Stimulated activated naive CD8-positive, alpha-beta T cell treated with anti-CD3 and anti-CD28 coated beads, Interleukin-15, amount 100 ng/mL, for 72 hours (primary cell): ENCODE data around the gene SOBP.

Experiments used
- ATAC-seq: fragments of 150-1000 bp; cut with Tn5 transposase; 2 replicates; pipeline ENCODE4 v1.10.0; 2021; ENCODE audit warnings: mild to moderate bottlenecking, moderate library complexity
- DNase-seq, 2 donors: peaks; one replicate each; pipeline ENCODE4 v3.0.0; 2021 to 2022
- H3K27ac Mint-ChIP-seq, 2 donors: one replicate each; pipeline ENCODE4 v1.8.0; 2022; ENCODE audit warnings: mild to moderate bottlenecking in 2 of 2, mixed read lengths in 2 of 2, moderate library complexity in 2 of 2
- H3K27me3 Mint-ChIP-seq: one replicate; pipeline ENCODE4 v1.8.0; 2022; ENCODE audit warnings: mixed read lengths
- H3K4me1 Mint-ChIP-seq: one replicate; pipeline ENCODE4 v1.8.0; 2022; ENCODE audit warnings: mild to moderate bottlenecking, mixed read lengths
- H3K4me3 Mint-ChIP-seq, 2 donors: one replicate each; pipeline ENCODE4 v1.8.0; 2022; ENCODE audit warnings: mild to moderate bottlenecking in 2 of 2, mixed read lengths in 2 of 2, moderate library complexity in 1 of 2
- H3K9me3 Mint-ChIP-seq, 2 donors: one replicate each; pipeline ENCODE4 v1.8.0; 2022; ENCODE audit warnings: mixed read lengths in 2 of 2

The SOBP gene

GRCh38 chr6:107689190-107689589 is 199.3 kb downstream of the SOBP start:
- Mint-ChIP-seq H3K9me3 (peaks cover 0 to 7% of the 10 kb centered on the region in 2 donors), H3K27ac (peak overlapping the region; percentile 34 to 50), H3K4me1 (peaks cover 20% of the 10 kb centered on the region), H3K4me3 (no peak overlapping the region), H3K27me3 (no peaks in the 10 kb centered on the region)
- DNase-seq: no peak
- peak; percentile 69 for ATAC-seq

- Mint-ChIP-seq H3K4me3 (no peak overlapping the region), H3K9me3 (peaks cover 0 to 7% of the 10 kb centered on the region in 2 donors), H3K4me1 (peaks cover 20% of the 10 kb centered on the region), H3K27me3 (no peaks in the 10 kb centered on the region), H3K27ac (no peak overlapping the region)
- ATAC-seq (no peak), DNase-seq (no peak)
Observed at GRCh38 chr6:107689951-107690642, 200.2 kb downstream of the SOBP start.

- H3K4me3 Mint-ChIP-seq: no peak overlapping the region
- no peaks in the 10 kb centered on the region for H3K27me3 Mint-ChIP-seq
- DNase-seq (no peak), ATAC-seq (no peak)
- H3K9me3 Mint-ChIP-seq: peaks cover 0 to 7% of the 10 kb centered on the region in 2 donors
- H3K27ac Mint-ChIP-seq: no peak overlapping the region
- peaks cover 20% of the 10 kb centered on the region for H3K4me1 Mint-ChIP-seq
Observed at GRCh38 chr6:107690643-107691061, 200.7 kb downstream of the SOBP start.

GRCh38 chr6:107691062-107691751 is 201.3 kb downstream of the SOBP start:
- peaks cover 20% of the 10 kb centered on the region for H3K4me1 Mint-ChIP-seq
- DNase-seq (no peak), ATAC-seq (no peak)
- peaks cover 0 to 7% of the 10 kb centered on the region in 2 donors for H3K9me3 Mint-ChIP-seq
- H3K27ac Mint-ChIP-seq: no peak overlapping the region
- no peak overlapping the region for H3K4me3 Mint-ChIP-seq
- H3K27me3 Mint-ChIP-seq: no peaks in the 10 kb centered on the region

- H3K27me3 Mint-ChIP-seq: no peaks in the 10 kb centered on the region
- ATAC-seq: no peak
- H3K9me3 Mint-ChIP-seq: peaks cover 0 to under 1% of the 10 kb centered on the region in 2 donors
- no peak overlapping the region for H3K4me3 Mint-ChIP-seq
- no peak for DNase-seq
- no peak overlapping the region for H3K27ac Mint-ChIP-seq
- H3K4me1 Mint-ChIP-seq: peaks cover 20% of the 10 kb centered on the region
Observed at GRCh38 chr6:107692351-107692750, 202.4 kb downstream of the SOBP start.

- Mint-ChIP-seq H3K27me3 (no peaks in the 10 kb centered on the region), H3K4me3 (no peak overlapping the region), H3K4me1 (peaks cover 33% of the 10 kb centered on the region), H3K27ac (no peak overlapping the region), H3K9me3 (peaks cover 0 to 7% of the 10 kb centered on the region in 2 donors)
- ATAC-seq (no peak), DNase-seq (no peak)
Observed at GRCh38 chr6:107695061-107695720, 205.3 kb downstream of the SOBP start.

GRCh38 chr6:107697682-107698081 is 207.8 kb downstream of the SOBP start:
- no peak overlapping the region for H3K27ac Mint-ChIP-seq
- ATAC-seq (no peak), DNase-seq (no peak)
- H3K4me1 Mint-ChIP-seq: peaks cover 27% of the 10 kb centered on the region
- no peaks in the 10 kb centered on the region for H3K27me3 Mint-ChIP-seq
- H3K4me3 Mint-ChIP-seq: no peak overlapping the region
- peaks cover 0 to 7% of the 10 kb centered on the region in 2 donors for H3K9me3 Mint-ChIP-seq

- H3K4me1 Mint-ChIP-seq: peaks cover 27% of the 10 kb centered on the region
- ATAC-seq: no peak
- H3K9me3 Mint-ChIP-seq: peaks cover 2 to 7% of the 10 kb centered on the region in 2 donors
- DNase-seq: no peak
- no peak overlapping the region for H3K4me3 Mint-ChIP-seq
- H3K27ac Mint-ChIP-seq: peak overlapping the region in 1 of 2 donors; percentile 72
- H3K27me3 Mint-ChIP-seq: no peaks in the 10 kb centered on the region
Observed at GRCh38 chr6:107698146-107698545, 208.2 kb downstream of the SOBP start.

GRCh38 chr6:107699254-107699653 is 209.3 kb downstream of the SOBP start:
- ATAC-seq (no peak), DNase-seq (no peak)
- H3K4me3 Mint-ChIP-seq: no peak overlapping the region
- peak overlapping the region in 1 of 2 donors; percentile 30 for H3K27ac Mint-ChIP-seq
- peaks cover 3 to 7% of the 10 kb centered on the region in 2 donors for H3K9me3 Mint-ChIP-seq
- H3K27me3 Mint-ChIP-seq: no peaks in the 10 kb centered on the region
- H3K4me1 Mint-ChIP-seq: peaks cover 29% of the 10 kb centered on the region

GRCh38 chr6:107699697-107700325 is 209.9 kb downstream of the SOBP start:
- no peaks in the 10 kb centered on the region for H3K27me3 Mint-ChIP-seq
- H3K4me3 Mint-ChIP-seq: no peak overlapping the region
- H3K9me3 Mint-ChIP-seq: peaks cover 3 to 7% of the 10 kb centered on the region in 2 donors
- H3K4me1 Mint-ChIP-seq: peaks cover 34% of the 10 kb centered on the region
- peak overlapping the region in 1 of 2 donors; percentile 30 for H3K27ac Mint-ChIP-seq
- ATAC-seq: peak; percentile 26
- DNase-seq: no peak

- no peak overlapping the region for H3K4me3 Mint-ChIP-seq
- peaks cover 27% of the 10 kb centered on the region for H3K4me1 Mint-ChIP-seq
- H3K27ac Mint-ChIP-seq: no peak overlapping the region
- no peak for DNase-seq
- ATAC-seq: no peak
- no peaks in the 10 kb centered on the region for H3K27me3 Mint-ChIP-seq
- peaks cover 0 to 3% of the 10 kb centered on the region in 2 donors for H3K9me3 Mint-ChIP-seq
Observed at GRCh38 chr6:107703606-107704005, 213.7 kb downstream of the SOBP start.

GRCh38 chr6:107704347-107705013 is 214.6 kb downstream of the SOBP start:
- ATAC-seq (no peak), DNase-seq (no peak)
- H3K27ac Mint-ChIP-seq: no peak overlapping the region
- peaks cover 30% of the 10 kb centered on the region for H3K4me1 Mint-ChIP-seq
- H3K9me3 Mint-ChIP-seq: peaks cover 0 to 3% of the 10 kb centered on the region in 2 donors
- H3K4me3 Mint-ChIP-seq: no peak overlapping the region
- H3K27me3 Mint-ChIP-seq: no peaks in the 10 kb centered on the region

- no peak for ATAC-seq
- H3K27ac Mint-ChIP-seq: peak overlapping the region in 1 of 2 donors; percentile 31
- H3K27me3 Mint-ChIP-seq: no peaks in the 10 kb centered on the region
- H3K4me3 Mint-ChIP-seq: no peak overlapping the region
- H3K9me3 Mint-ChIP-seq: peaks cover 0 to 3% of the 10 kb centered on the region in 2 donors
- DNase-seq: no peak
- peaks cover 31% of the 10 kb centered on the region for H3K4me1 Mint-ChIP-seq
Observed at GRCh38 chr6:107706516-107707115, 216.7 kb downstream of the SOBP start.

GRCh38 chr6:107707346-107708275 is 217.7 kb downstream of the SOBP start:
- ATAC-seq: peak; percentile 16
- H3K27ac Mint-ChIP-seq: peak overlapping the region in 1 of 2 donors; percentile 44
- H3K4me3 Mint-ChIP-seq: no peak overlapping the region
- no peak for DNase-seq
- H3K27me3 Mint-ChIP-seq: no peaks in the 10 kb centered on the region
- peaks cover 41% of the 10 kb centered on the region for H3K4me1 Mint-ChIP-seq
- H3K9me3 Mint-ChIP-seq: peaks cover 0 to 3% of the 10 kb centered on the region in 2 donors
